Head of caudate nucleus (tissue), 42 donors: ENCODE results near the gene ELAPOR2.
"Not testable (repeated sequence)": the region's sequence is repeated elsewhere in the genome, so short reads cannot be mapped to it uniquely, and the experiment has no call there.

ENCODE experiments used
- DNase-seq, 42 donors: peaks; one replicate each; pipeline versions ENCODE4 v3.0.0 to v3.0.0-alpha.2; 2020 to 2021; ENCODE audit warnings: mixed read lengths in 7 of 42
- intact Hi-C: fragments of 100-400 bp; cut with DNase I; formaldehyde crosslinking; loops from one replicate; pipeline ENCODE4 v1.15.0; 2022

ELAPOR2 gene

GRCh38 chr7:87048839-87049238 is 10.6 kb downstream of the ELAPOR2 start:
- intact Hi-C loops, result no loop called here
- DNase-seq, result no peak

GRCh38 chr7:87046456-87046855 is 13.0 kb downstream of the ELAPOR2 start:
- intact Hi-C loops, result no loop called here
- DNase-seq, result no peak

- DNase-seq, intact Hi-C loops: not testable (repeated sequence)
Measured at GRCh38 chr7:87044713-87045112, 14.7 kb downstream of the ELAPOR2 start.

GRCh38 chr7:87041586-87041985 is 17.9 kb downstream of the ELAPOR2 start:
- DNase-seq, intact Hi-C loops: not testable (repeated sequence)

- DNase-seq, intact Hi-C loops: not testable (repeated sequence)
Measured at GRCh38 chr7:87039691-87040299, 19.7 kb downstream of the ELAPOR2 start.

GRCh38 chr7:87038993-87039690 is 20.3 kb downstream of the ELAPOR2 start:
- intact Hi-C loops, result no loop called here
- DNase-seq, result no peak

GRCh38 chr7:87036985-87037384 is 22.5 kb downstream of the ELAPOR2 start:
- intact Hi-C loops, result no loop called here

GRCh38 chr7:87032604-87033339 is 26.7 kb downstream of the ELAPOR2 start:
- DNase-seq, result no peak
- intact Hi-C loops, result no loop called here

More at GRCh38 chr7:87036985-87037384, 22.5 kb downstream of the ELAPOR2 start:
- DNase-seq, result no peak

GRCh38 chr7:87029078-87029477 is 30.4 kb downstream of the ELAPOR2 start:
- no peak for DNase-seq
- intact Hi-C loops, result no loop called here

- DNase-seq, result no peak
Measured at GRCh38 chr7:87028636-87029035, 30.8 kb downstream of the ELAPOR2 start.

GRCh38 chr7:87027900-87028299 is 31.6 kb downstream of the ELAPOR2 start:
- DNase-seq, result no peak
- intact Hi-C loops, result no loop called here

More at GRCh38 chr7:87028636-87029035, 30.8 kb downstream of the ELAPOR2 start:
- intact Hi-C loops, result no loop called here

GRCh38 chr7:87021285-87021684 is 38.2 kb downstream of the ELAPOR2 start:
- no peak for DNase-seq
- intact Hi-C loops, result no loop called here

GRCh38 chr7:87016606-87017005 is 42.8 kb downstream of the ELAPOR2 start:
- intact Hi-C loops, result no loop called here
- DNase-seq, result no peak

GRCh38 chr7:87013840-87014190 is 45.6 kb downstream of the ELAPOR2 start:
- intact Hi-C loops, result no loop called here
- no peak for DNase-seq

GRCh38 chr7:87013136-87013839 is 46.2 kb downstream of the ELAPOR2 start:
- no peak for DNase-seq
- intact Hi-C loops, result no loop called here
